Measurements from ENCODE around the gene NSF.

DNA sequence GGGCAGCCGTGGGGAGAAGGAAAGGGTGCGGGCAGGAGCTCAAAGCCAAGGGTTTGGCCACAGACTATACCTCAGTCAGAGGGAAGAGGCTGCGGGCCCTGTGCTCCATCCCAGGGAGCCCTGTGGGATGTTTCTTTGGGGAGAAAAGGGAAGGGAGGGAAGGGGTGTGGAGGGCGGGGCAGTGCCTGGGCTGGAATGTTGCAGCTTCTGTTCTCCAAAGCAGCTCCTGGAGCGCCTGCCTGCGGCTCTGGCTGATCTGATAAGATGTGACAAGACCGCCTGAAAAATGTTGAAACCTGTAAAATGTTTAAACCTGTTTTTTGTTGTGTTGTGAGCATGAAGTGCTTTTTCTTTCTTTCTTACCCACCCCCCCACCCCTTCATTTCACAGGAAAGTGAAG is 195.2 kb downstream of the NSF start:
- TF ChIP-seq POLR2AphosphoS5 (IDR thresholded peaks at IDR 0.05; ENCODE audit: borderline replicate concordance, low read depth, low read length) (no peak), EZH2 (IDR thresholded peaks at IDR 0.05) (no peak)

Data from SK-N-MC (cell line).